ENCODE results near the gene CC2D1A. TPM values are rescaled to one million over a fixed set of nuclear protein-coding genes. Genes with fewer than 3 reads are reported as not detected.

The CC2D1A gene
- total RNA-seq, 2 experiments from 2014 or later = 23.3 to 44.0 TPM

- CTCF ChIA-PET (ENCODE audit: unreplicated experiment) = no interaction called here
- no peaks in the 10 kb centered on the region for H3K9me2 ChIP-seq (ENCODE audit: insufficient read depth, low read length)
- H3K4me3 ChIP-seq (ENCODE audit: low read depth, low read length, poor library complexity, severe bottlenecking) = no peak overlapping the region
- H2AFZ ChIP-seq (ENCODE audit: low read length) = no peak overlapping the region
- TF ChIP-seq EZH2phosphoT487 (IDR thresholded peaks at IDR 0.05; ENCODE audit: borderline replicate concordance, low read depth, low read length) = no peak
- no peak for TF ChIP-seq CTCF (conservative IDR thresholded peaks at IDR 0.05; ENCODE audit: low read length)
- H3K36me3 ChIP-seq (ENCODE audit: insufficient read depth, low read length) = no peaks in the 10 kb centered on the region
- H4K20me1 ChIP-seq (ENCODE audit: insufficient read depth, low read length) = no peaks in the 10 kb centered on the region
- intact Hi-C loops (cut with micrococcal nuclease; ENCODE audit: unreplicated experiment) = no loop called here
- no TSS peak for BruUV-seq (replicated peaks)
- no peak for DNase-seq (ENCODE audit: low spot score)
- no peak overlapping the region for H3K4me2 ChIP-seq (ENCODE audit: low read length)
- H3K9me3 ChIP-seq (ENCODE audit: low read length) = no peaks in the 10 kb centered on the region
- POLR2A ChIA-PET = no interaction called here
- H3K4me1 ChIP-seq (ENCODE audit: insufficient read depth, low read length, poor library complexity, severe bottlenecking) = no peaks in the 10 kb centered on the region
- H3K27ac ChIP-seq (ENCODE audit: low read depth, low read length, poor library complexity, severe bottlenecking) = no peak overlapping the region
- no peaks in the 10 kb centered on the region for H3K79me2 ChIP-seq (ENCODE audit: insufficient read depth, low read depth, low read length)
Observed at GRCh38 chr19:13892870-13893269, 13.1 kb upstream of the CC2D1A start.

DNA sequence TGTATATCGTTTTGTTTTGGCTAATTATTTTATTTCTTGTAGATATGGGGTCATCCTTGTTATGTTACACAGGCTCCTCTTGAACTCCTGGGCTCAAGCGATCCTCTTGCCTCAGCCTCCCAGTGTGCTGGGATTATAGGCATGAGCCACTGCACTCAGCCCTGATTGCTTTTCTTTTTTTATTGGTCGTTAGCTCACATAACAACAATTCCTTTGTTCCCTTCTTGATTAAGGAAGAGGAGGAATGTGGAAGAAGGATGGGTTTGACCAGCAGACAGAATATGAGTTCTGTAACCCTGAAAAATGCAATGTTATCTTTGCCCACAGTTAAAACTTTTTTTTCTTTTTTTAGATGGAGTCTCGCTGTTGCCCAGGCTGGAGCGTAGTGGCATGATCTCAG lies 11.4 kb upstream of the CC2D1A start:
- H3K36me3 ChIP-seq (ENCODE audit: insufficient read depth, low read length) = no peaks in the 10 kb centered on the region
- no peak overlapping the region for H3K4me3 ChIP-seq (ENCODE audit: low read depth, low read length, poor library complexity, severe bottlenecking)
- H3K4me1 ChIP-seq (ENCODE audit: insufficient read depth, low read length, poor library complexity, severe bottlenecking) = no peaks in the 10 kb centered on the region
- no TSS peak for BruUV-seq (replicated peaks)
- H3K4me2 ChIP-seq (ENCODE audit: low read length) = no peak overlapping the region
- H3K9me3 ChIP-seq (ENCODE audit: low read length) = no peaks in the 10 kb centered on the region
- H2AFZ ChIP-seq (ENCODE audit: low read length) = no peak overlapping the region
- intact Hi-C loops (cut with micrococcal nuclease; ENCODE audit: unreplicated experiment) = no loop called here
- H4K20me1 ChIP-seq (ENCODE audit: insufficient read depth, low read length) = no peaks in the 10 kb centered on the region
- CTCF ChIA-PET (ENCODE audit: unreplicated experiment) = no interaction called here
- H3K79me2 ChIP-seq (ENCODE audit: insufficient read depth, low read depth, low read length) = no peaks in the 10 kb centered on the region
- H3K27ac ChIP-seq (ENCODE audit: low read depth, low read length, poor library complexity, severe bottlenecking) = no peak overlapping the region
- POLR2A ChIA-PET = interaction anchor here (1.1 kb wide), 1 partner anchor 13 kb away, joined by 3 read pairs; no protein-coding TSS in a partner anchor
- no peaks in the 10 kb centered on the region for H3K9me2 ChIP-seq (ENCODE audit: insufficient read depth, low read length)
- no peak for DNase-seq (ENCODE audit: low spot score)
- no peak for TF ChIP-seq EZH2phosphoT487 (IDR thresholded peaks at IDR 0.05; ENCODE audit: borderline replicate concordance, low read depth, low read length)
- TF ChIP-seq CTCF (conservative IDR thresholded peaks at IDR 0.05; ENCODE audit: low read length) = no peak

- no peak for DNase-seq (ENCODE audit: low spot score)
- Histone ChIP-seq H3K36me3 (ENCODE audit: insufficient read depth, low read length) (no peaks in the 10 kb centered on the region), H3K4me2 (ENCODE audit: low read length) (no peak overlapping the region), H3K4me1 (ENCODE audit: insufficient read depth, low read length, poor library complexity, severe bottlenecking) (no peaks in the 10 kb centered on the region), H3K4me3 (ENCODE audit: low read depth, low read length, poor library complexity, severe bottlenecking) (no peak overlapping the region), H2AFZ (ENCODE audit: low read length) (no peak overlapping the region), H3K9me3 (ENCODE audit: low read length) (no peaks in the 10 kb centered on the region), H3K9me2 (ENCODE audit: insufficient read depth, low read length) (no peaks in the 10 kb centered on the region), H3K79me2 (ENCODE audit: insufficient read depth, low read depth, low read length) (no peaks in the 10 kb centered on the region), H3K27ac (ENCODE audit: low read depth, low read length, poor library complexity, severe bottlenecking) (no peak overlapping the region), H4K20me1 (ENCODE audit: insufficient read depth, low read length) (no peaks in the 10 kb centered on the region)
- TF ChIP-seq EZH2phosphoT487 (IDR thresholded peaks at IDR 0.05; ENCODE audit: borderline replicate concordance, low read depth, low read length) (no peak), CTCF (conservative IDR thresholded peaks at IDR 0.05; ENCODE audit: low read length) (no peak)
- intact Hi-C loops (cut with micrococcal nuclease; ENCODE audit: unreplicated experiment) = no loop called here
- ChIA-PET CTCF (ENCODE audit: unreplicated experiment) (no interaction called here), POLR2A (no interaction called here)
- BruUV-seq (replicated peaks) = no TSS peak
Observed at GRCh38 chr19:13896227-13896626, 9.8 kb upstream of the CC2D1A start.

Measured in OCI-LY7 (cell line).